Lower leg skin (tissue), 3 donors: ENCODE results near the gene SDCCAG8.

Experiments
- POLR2A ChIP-seq, 2 donors: fragments of 450-650 bp; IDR thresholded peaks; one replicate each; pipeline ENCODE4 v1.6.1; 2016 to 2017; ENCODE audit warnings: antibody characterized with exemption in 2 of 2, mild to moderate bottlenecking in 1 of 2, moderate library complexity in 1 of 2
- TF ChIP-seq, protein P1 (sequence below), 3 donors: fragments of 450-650 bp; IDR thresholded peaks; one replicate each; pipeline ENCODE4 v1.5.1; 2016; ENCODE audit warnings: antibody characterized with exemption in 3 of 3, mild to moderate bottlenecking in 3 of 3, moderate library complexity in 2 of 3

DNA sequence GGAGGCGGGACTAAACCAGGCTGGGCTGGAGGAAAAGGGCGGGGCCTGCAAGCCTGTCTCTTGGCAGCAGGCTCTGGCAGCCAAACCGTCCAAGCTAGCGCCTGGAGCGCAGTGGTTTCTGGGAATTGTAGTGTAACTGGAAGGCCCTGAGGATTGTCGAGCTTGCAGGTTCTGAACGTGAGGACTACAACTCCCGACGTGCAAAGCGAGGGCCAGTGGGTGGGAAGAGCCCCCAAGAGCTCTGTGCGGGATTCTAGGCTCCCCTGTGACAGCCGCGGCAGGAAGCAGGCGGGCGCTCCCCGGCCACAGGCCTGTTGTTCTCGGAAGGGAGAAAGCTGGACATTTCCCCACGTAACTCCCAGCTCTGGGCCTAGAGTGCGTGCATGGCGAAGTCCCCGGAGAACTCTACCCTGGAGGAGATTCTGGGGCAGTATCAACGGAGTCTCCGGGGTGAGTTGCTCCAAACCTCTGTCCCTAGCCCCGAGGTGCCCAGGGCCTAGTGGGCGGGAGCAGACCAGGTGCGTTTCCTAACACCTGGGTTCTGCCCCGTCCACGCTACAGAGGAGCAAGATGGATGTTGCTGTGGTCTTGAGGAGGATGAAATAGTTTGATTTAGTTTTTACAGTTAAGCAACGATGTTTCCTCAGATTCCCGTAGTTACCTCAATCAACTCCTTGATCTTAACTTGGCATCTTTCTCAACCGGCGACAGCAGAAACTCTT, at the start of gene SDCCAG8:
- TF ChIP-seq, protein P1, sequence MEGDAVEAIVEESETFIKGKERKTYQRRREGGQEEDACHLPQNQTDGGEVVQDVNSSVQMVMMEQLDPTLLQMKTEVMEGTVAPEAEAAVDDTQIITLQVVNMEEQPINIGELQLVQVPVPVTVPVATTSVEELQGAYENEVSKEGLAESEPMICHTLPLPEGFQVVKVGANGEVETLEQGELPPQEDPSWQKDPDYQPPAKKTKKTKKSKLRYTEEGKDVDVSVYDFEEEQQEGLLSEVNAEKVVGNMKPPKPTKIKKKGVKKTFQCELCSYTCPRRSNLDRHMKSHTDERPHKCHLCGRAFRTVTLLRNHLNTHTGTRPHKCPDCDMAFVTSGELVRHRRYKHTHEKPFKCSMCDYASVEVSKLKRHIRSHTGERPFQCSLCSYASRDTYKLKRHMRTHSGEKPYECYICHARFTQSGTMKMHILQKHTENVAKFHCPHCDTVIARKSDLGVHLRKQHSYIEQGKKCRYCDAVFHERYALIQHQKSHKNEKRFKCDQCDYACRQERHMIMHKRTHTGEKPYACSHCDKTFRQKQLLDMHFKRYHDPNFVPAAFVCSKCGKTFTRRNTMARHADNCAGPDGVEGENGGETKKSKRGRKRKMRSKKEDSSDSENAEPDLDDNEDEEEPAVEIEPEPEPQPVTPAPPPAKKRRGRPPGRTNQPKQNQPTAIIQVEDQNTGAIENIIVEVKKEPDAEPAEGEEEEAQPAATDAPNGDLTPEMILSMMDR (IDR thresholded peaks at IDR 0.05), result no peak
- TF ChIP-seq POLR2A (IDR thresholded peaks at IDR 0.05), result peak in 1 of 2 donors; percentile 38
